CD4-positive, alpha-beta T cell treated with Interleukin-2 at 100 ng/mL for 4 hours (primary cell): ENCODE data around the gene DEDD.

Experiments
- DNase-seq: peaks from one replicate; pipeline ENCODE4 v3.0.0-alpha.2; 2020; ENCODE audit warnings: low spot score

Gene DEDD

GRCh38 chr1:161132410-161133219 is at the start of gene DEDD:
Gene DEDD, minus strand, starts transcription at chr1:161132667. Its CDS starts 8,205 bp downstream, at chr1:161124462.
- peak; percentile 95 for DNase-seq

GRCh38 chr1:161182214-161182613 is 49.7 kb upstream of the DEDD start:
- DNase-seq, result peak; percentile 91

GRCh38 chr1:161180639-161181038 is 48.2 kb upstream of the DEDD start:
- no peak for DNase-seq

- DNase-seq, result no peak
Observed at GRCh38 chr1:161179698-161180097, 47.2 kb upstream of the DEDD start.

- no peak for DNase-seq
Observed at GRCh38 chr1:161177936-161178244, 45.4 kb upstream of the DEDD start.

- peak; percentile 94 for DNase-seq
Observed at GRCh38 chr1:161177112-161177935, 44.9 kb upstream of the DEDD start, which contains the start of gene B4GALT3. Gene B4GALT3, minus strand, starts transcription at chr1:161177507. Its CDS starts 1,447 bp downstream, at chr1:161176060.

GRCh38 chr1:161176468-161177111 is 44.1 kb upstream of the DEDD start:
- DNase-seq, result no peak

GRCh38 chr1:161175771-161176453 is 43.4 kb upstream of the DEDD start:
- no peak for DNase-seq

- DNase-seq, result no peak
Observed at GRCh38 chr1:161174911-161175310, 42.4 kb upstream of the DEDD start.

- no peak for DNase-seq
Observed at GRCh38 chr1:161173711-161174110, 41.2 kb upstream of the DEDD start.

- DNase-seq, result no peak
Observed at GRCh38 chr1:161172776-161173376, 40.4 kb upstream of the DEDD start.

- DNase-seq, result no peak
Observed at GRCh38 chr1:161172349-161172748, 39.9 kb upstream of the DEDD start.

GRCh38 chr1:161171696-161172095 is 39.2 kb upstream of the DEDD start:
- DNase-seq, result no peak

GRCh38 chr1:161171191-161171590 is 38.7 kb upstream of the DEDD start:
- DNase-seq, result no peak

GRCh38 chr1:161168906-161169305 is 36.4 kb upstream of the DEDD start:
- no peak for DNase-seq

GRCh38 chr1:161166669-161167548 is 34.4 kb upstream of the DEDD start:
- no peak for DNase-seq

- DNase-seq, result peak; percentile 97
Observed at GRCh38 chr1:161165742-161166668, 33.5 kb upstream of the DEDD start, which contains the start of gene PPOX. Gene PPOX, plus strand, starts transcription at chr1:161166426. Its CDS starts 422 bp downstream, at chr1:161166848.

GRCh38 chr1:161164901-161165610 is 32.6 kb upstream of the DEDD start:
- DNase-seq, result no peak

GRCh38 chr1:161163793-161164192 is 31.3 kb upstream of the DEDD start:
- DNase-seq, result no peak
